ENCODE data around the gene LCN1. TPM values are rescaled to one million over a fixed set of nuclear protein-coding genes. Genes with fewer than 3 reads are reported as not detected.

The LCN1 gene
- polyA plus RNA-seq, 1 donor from 2014 or later: not detected

DNA sequence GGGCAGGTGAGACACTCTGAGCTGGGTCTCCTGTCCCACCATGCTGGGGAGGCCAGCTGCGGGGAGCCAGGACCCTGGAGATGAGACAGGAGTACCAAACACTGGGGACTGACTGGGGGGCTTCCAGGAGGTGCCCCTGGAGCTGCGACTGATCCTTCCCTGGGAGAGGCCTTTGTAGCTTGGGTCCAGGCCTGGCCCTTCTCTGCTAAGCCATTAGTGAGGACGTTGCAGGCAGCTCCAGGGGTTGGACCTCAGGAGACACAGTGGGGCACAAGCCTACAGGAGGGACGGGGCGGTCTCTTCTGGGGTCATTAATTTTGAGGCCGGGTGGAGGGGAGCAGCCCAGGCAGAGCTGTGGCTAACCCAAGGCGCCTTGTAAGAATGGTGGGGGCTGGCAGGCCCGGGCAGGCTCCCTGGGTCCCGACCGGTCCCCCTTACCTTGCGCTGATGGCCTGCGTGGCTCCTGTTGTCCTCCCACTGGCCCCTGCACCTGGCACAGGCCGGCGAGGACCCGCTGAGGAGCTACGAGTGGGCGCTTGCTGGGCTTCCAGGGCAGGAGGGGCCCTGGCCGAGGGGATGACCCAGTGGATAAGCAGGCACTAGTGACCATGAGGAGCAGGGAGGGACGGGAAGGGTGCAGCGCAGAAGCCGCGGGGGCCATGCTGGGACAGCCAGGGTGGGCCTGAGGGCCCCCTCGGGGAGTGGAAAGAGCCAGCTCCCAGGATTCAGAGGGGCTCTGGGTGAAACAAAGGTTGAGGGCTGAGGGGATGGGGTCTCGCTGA is 15.6 kb upstream of the LCN1 start:
- Histone ChIP-seq H3K9me2 (ENCODE audit: insufficient read depth, low read length) (no peaks in the 10 kb centered on the region), H3K27ac (ENCODE audit: low read length) (no peak overlapping the region), H3K36me3 (ENCODE audit: insufficient read depth, low read length) (no peaks in the 10 kb centered on the region)

DNA sequence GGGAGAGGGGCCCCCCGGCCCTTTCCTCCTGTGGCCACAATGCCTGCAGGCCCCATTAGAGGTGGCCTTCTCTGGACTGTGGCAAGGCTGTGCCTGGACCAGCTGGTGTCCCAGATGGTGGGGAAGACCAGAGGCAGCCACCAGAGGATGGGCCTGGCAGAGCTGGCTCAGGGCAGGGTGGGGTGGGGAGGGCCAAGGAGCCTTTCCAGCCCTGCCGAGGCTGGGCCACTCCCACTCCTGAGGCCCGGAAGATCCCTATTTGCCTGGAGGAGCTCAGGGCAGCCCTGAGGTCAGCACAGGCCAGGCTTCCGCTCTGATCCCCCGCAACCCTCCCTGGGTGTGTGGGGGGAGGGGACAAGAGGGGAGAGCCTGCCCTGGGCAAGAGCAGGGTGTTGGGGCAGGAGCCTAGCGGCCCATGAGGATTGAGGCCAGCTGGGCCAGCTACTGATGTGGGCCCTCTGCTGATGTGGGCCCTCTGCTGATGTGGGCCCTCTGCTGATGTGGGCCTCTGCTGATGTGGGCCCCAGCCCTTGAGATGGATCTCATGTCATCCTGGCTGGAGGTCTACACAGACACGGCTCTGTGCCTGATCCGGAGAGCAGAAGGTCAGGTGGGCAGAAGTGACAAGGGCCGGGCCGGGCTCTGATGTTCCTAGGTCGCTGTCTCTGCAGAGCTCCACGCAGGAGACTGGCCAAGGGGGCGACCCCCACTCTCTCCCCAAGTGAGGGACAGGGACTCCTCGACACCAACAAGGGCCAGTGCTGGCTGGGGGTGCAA is 14.7 kb upstream of the LCN1 start:
- H3K79me2 ChIP-seq (replicated peaks; ENCODE audit: insufficient read depth, low read length): peaks cover 5% of the 10 kb centered on the region
- no peaks in the 10 kb centered on the region for H3K9me3 ChIP-seq (ENCODE audit: low read length)
- no peaks in the 10 kb centered on the region for H3K9me2 ChIP-seq (ENCODE audit: insufficient read depth, low read length)
- no peak overlapping the region for H3K9ac ChIP-seq (ENCODE audit: low read length)
- no peaks in the 10 kb centered on the region for H4K20me1 ChIP-seq (ENCODE audit: insufficient read depth)
- no peaks in the 10 kb centered on the region for H3K27me3 ChIP-seq (ENCODE audit: insufficient read depth, low read depth, low read length)
- no peak overlapping the region for H3K27ac ChIP-seq (ENCODE audit: low read length)
- no peaks in the 10 kb centered on the region for H3F3A ChIP-seq (ENCODE audit: insufficient read depth, low read length, poor library complexity, severe bottlenecking)
- no peaks in the 10 kb centered on the region for H3K36me3 ChIP-seq (ENCODE audit: insufficient read depth, low read length)
- no peak for TF ChIP-seq TAF1 (IDR thresholded peaks at IDR 0.05; ENCODE audit: low read depth)
- no peak for TF ChIP-seq POLR2AphosphoS5 (IDR thresholded peaks at IDR 0.05)
- no peak for TF ChIP-seq EZH2 (IDR thresholded peaks at IDR 0.05; ENCODE audit: borderline replicate concordance, insufficient read depth, low read length, poor library complexity, severe bottlenecking)
- TF ChIP-seq EP300 (conservative IDR thresholded peaks at IDR 0.05; ENCODE audit: poor library complexity, severe bottlenecking): no peak
- no peak overlapping the region for H3K4me3 ChIP-seq (ENCODE audit: low read length)
- H2AFZ ChIP-seq (ENCODE audit: low read depth, low read length): no peak overlapping the region
- H3K4me2 ChIP-seq (ENCODE audit: low read length): no peak overlapping the region

More for the DNA sequence above, 15.6 kb upstream of the LCN1 start:
- Histone ChIP-seq H4K20me1 (ENCODE audit: insufficient read depth) (no peaks in the 10 kb centered on the region), H3F3A (ENCODE audit: insufficient read depth, low read length, poor library complexity, severe bottlenecking) (no peaks in the 10 kb centered on the region), H3K4me3 (ENCODE audit: low read length) (no peak overlapping the region), H3K79me2 (replicated peaks; ENCODE audit: insufficient read depth, low read length) (peaks cover 12% of the 10 kb centered on the region), H3K9me3 (ENCODE audit: low read length) (no peaks in the 10 kb centered on the region), H2AFZ (ENCODE audit: low read depth, low read length) (no peak overlapping the region), H3K9ac (ENCODE audit: low read length) (no peak overlapping the region), H3K27me3 (ENCODE audit: insufficient read depth, low read depth, low read length) (no peaks in the 10 kb centered on the region), H3K4me2 (ENCODE audit: low read length) (no peak overlapping the region)
- TF ChIP-seq TAF1 (IDR thresholded peaks at IDR 0.05; ENCODE audit: low read depth) (no peak), EZH2 (IDR thresholded peaks at IDR 0.05; ENCODE audit: borderline replicate concordance, insufficient read depth, low read length, poor library complexity, severe bottlenecking) (no peak), RAD21 (conservative IDR thresholded peaks at IDR 0.05) (no peak), EP300 (conservative IDR thresholded peaks at IDR 0.05; ENCODE audit: poor library complexity, severe bottlenecking) (no peak), MXI1 (conservative IDR thresholded peaks at IDR 0.05; ENCODE audit: poor library complexity, severe bottlenecking) (no peak)
- TF ChIP-seq, protein P1, sequence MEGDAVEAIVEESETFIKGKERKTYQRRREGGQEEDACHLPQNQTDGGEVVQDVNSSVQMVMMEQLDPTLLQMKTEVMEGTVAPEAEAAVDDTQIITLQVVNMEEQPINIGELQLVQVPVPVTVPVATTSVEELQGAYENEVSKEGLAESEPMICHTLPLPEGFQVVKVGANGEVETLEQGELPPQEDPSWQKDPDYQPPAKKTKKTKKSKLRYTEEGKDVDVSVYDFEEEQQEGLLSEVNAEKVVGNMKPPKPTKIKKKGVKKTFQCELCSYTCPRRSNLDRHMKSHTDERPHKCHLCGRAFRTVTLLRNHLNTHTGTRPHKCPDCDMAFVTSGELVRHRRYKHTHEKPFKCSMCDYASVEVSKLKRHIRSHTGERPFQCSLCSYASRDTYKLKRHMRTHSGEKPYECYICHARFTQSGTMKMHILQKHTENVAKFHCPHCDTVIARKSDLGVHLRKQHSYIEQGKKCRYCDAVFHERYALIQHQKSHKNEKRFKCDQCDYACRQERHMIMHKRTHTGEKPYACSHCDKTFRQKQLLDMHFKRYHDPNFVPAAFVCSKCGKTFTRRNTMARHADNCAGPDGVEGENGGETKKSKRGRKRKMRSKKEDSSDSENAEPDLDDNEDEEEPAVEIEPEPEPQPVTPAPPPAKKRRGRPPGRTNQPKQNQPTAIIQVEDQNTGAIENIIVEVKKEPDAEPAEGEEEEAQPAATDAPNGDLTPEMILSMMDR (IDR thresholded peaks at IDR 0.05; ENCODE audit: poor library complexity, severe bottlenecking): no peak
- TF ChIP-seq, protein P2, sequence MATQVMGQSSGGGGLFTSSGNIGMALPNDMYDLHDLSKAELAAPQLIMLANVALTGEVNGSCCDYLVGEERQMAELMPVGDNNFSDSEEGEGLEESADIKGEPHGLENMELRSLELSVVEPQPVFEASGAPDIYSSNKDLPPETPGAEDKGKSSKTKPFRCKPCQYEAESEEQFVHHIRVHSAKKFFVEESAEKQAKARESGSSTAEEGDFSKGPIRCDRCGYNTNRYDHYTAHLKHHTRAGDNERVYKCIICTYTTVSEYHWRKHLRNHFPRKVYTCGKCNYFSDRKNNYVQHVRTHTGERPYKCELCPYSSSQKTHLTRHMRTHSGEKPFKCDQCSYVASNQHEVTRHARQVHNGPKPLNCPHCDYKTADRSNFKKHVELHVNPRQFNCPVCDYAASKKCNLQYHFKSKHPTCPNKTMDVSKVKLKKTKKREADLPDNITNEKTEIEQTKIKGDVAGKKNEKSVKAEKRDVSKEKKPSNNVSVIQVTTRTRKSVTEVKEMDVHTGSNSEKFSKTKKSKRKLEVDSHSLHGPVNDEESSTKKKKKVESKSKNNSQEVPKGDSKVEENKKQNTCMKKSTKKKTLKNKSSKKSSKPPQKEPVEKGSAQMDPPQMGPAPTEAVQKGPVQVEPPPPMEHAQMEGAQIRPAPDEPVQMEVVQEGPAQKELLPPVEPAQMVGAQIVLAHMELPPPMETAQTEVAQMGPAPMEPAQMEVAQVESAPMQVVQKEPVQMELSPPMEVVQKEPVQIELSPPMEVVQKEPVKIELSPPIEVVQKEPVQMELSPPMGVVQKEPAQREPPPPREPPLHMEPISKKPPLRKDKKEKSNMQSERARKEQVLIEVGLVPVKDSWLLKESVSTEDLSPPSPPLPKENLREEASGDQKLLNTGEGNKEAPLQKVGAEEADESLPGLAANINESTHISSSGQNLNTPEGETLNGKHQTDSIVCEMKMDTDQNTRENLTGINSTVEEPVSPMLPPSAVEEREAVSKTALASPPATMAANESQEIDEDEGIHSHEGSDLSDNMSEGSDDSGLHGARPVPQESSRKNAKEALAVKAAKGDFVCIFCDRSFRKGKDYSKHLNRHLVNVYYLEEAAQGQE (IDR thresholded peaks at IDR 0.05; ENCODE audit: borderline replicate concordance): no peak

Measured in neural cell (in vitro differentiated cells).